Left ventricle myocardium inferior (tissue), 1 donor: ENCODE data around the gene BCAS2. TPM values are rescaled to one million over a fixed set of nuclear protein-coding genes. Genes with fewer than 3 reads are reported as not detected.

ENCODE experiments used
- DNase-seq: peaks from one replicate; pipeline ENCODE4 v3.0.0-alpha.2; 2020
- H3K27ac ChIP-seq: fragments of 200-600 bp; replicated peaks from 2 replicates; pipeline ENCODE4 v1.8.0; 2021
- H3K27me3 ChIP-seq: fragments of 200-600 bp; 2 replicates; pipeline ENCODE4 v1.8.0; 2021; ENCODE audit warnings: low read depth
- H3K36me3 ChIP-seq: fragments of 200-600 bp; 2 replicates; pipeline ENCODE4 v1.8.0; 2021
- H3K4me1 ChIP-seq: fragments of 200-600 bp; 2 replicates; pipeline ENCODE4 v1.8.0; 2021
- H3K4me3 ChIP-seq: fragments of 200-600 bp; 2 replicates; pipeline ENCODE4 v1.8.0; 2021; ENCODE audit warnings: mild to moderate bottlenecking, moderate library complexity
- H3K9me3 ChIP-seq: fragments of 200-600 bp; replicated peaks from 2 replicates; pipeline ENCODE4 v1.8.0; 2021
- intact Hi-C: fragments of 100-400 bp; cut with micrococcal nuclease; formaldehyde crosslinking; loops from one replicate; pipeline ENCODE4 v1.11.0; 2022
- total RNA-seq: library from RNA; stranded (reverse); fragmentation: NEBNext Ultra II Directional; extraction: Animal tissue kit (Norgen Biotek cat#: 25700); gene quantifications from one replicate; pipeline ENCODE4 v1.2.1, GENCODE V29; 2021
- TF ChIP-seq, protein P1 (sequence below): fragments of 200-600 bp; IDR thresholded peaks from 2 replicates; pipeline ENCODE4 v1.8.0; 2021; ENCODE audit warnings: antibody characterized with exemption, mild to moderate bottlenecking, borderline replicate concordance
- donor health status: DM: no; HTN: yes; CAD: no; lungs with severe emphysema.

Gene BCAS2
- total RNA-seq, 1 donor from 2014 or later: 32.9 TPM

DNA sequence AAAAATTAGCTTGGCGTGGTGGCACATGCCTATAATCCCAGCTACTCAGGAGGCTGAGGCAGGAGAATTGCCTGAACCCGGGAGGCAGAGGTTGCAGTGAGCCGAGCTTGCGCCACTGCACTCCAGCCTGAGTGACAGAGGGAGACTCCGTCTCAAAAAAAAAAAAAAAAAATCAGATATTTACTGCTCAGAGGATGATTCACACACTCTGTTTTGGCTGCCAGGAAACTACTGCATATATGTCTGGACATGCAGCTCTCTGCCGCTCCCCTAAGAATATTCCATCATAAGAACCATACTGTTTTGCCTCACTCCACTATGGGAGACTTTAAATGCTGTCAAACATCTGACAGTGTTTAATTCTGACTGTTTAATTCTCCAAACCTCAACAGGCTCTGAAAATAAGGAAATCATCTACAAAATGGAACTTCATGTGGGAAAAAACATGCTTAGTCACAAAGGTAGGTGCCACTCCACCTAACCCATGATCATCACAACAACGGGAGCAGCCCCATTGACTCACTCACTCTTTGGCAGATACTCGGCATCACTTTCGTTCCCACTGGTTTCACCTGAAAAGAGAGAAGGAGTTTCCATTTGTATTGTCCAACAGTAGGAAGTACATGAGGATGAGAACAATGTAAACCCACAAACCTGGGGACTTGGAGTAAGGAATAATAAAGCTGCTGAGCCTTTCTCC is 29.3 kb upstream of the BCAS2 start:
- no peaks in the 10 kb centered on the region for H3K27me3 ChIP-seq
- H3K4me3 ChIP-seq: no peak overlapping the region
- intact Hi-C loops: no loop called here
- peaks cover 31% of the 10 kb centered on the region for H3K36me3 ChIP-seq
- no peak for DNase-seq
- H3K9me3 ChIP-seq: no peaks in the 10 kb centered on the region
- H3K4me1 ChIP-seq: no peaks in the 10 kb centered on the region
- H3K27ac ChIP-seq: no peak overlapping the region
- TF ChIP-seq, protein P1, sequence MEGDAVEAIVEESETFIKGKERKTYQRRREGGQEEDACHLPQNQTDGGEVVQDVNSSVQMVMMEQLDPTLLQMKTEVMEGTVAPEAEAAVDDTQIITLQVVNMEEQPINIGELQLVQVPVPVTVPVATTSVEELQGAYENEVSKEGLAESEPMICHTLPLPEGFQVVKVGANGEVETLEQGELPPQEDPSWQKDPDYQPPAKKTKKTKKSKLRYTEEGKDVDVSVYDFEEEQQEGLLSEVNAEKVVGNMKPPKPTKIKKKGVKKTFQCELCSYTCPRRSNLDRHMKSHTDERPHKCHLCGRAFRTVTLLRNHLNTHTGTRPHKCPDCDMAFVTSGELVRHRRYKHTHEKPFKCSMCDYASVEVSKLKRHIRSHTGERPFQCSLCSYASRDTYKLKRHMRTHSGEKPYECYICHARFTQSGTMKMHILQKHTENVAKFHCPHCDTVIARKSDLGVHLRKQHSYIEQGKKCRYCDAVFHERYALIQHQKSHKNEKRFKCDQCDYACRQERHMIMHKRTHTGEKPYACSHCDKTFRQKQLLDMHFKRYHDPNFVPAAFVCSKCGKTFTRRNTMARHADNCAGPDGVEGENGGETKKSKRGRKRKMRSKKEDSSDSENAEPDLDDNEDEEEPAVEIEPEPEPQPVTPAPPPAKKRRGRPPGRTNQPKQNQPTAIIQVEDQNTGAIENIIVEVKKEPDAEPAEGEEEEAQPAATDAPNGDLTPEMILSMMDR: no peak

DNA sequence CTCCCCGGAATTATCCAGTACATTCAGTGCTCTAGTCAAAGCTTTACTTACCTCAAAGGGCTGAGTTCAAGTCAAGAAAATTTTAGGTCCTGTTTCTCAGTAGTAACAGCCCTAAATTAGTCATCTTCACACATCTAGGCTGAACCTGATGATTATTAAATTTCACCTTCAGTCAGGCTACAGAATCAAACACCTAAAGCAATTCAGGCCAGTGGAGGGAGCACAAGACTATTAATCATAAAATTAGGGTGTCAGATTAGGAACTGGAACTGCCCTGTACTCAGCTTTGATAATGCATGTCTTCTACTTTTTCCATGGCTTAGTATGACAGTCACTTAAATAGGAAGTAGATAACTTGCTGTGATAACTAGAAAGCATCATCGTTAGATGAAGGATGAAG is 28.4 kb upstream of the BCAS2 start:
- DNase-seq: no peak
- H3K4me1 ChIP-seq: no peaks in the 10 kb centered on the region
- H3K4me3 ChIP-seq: no peak overlapping the region
- no peak overlapping the region for H3K27ac ChIP-seq
- peaks cover 37% of the 10 kb centered on the region for H3K36me3 ChIP-seq
- no peaks in the 10 kb centered on the region for H3K27me3 ChIP-seq
- intact Hi-C loops: no loop called here
- no peaks in the 10 kb centered on the region for H3K9me3 ChIP-seq
- TF ChIP-seq, protein P1: no peak

DNA sequence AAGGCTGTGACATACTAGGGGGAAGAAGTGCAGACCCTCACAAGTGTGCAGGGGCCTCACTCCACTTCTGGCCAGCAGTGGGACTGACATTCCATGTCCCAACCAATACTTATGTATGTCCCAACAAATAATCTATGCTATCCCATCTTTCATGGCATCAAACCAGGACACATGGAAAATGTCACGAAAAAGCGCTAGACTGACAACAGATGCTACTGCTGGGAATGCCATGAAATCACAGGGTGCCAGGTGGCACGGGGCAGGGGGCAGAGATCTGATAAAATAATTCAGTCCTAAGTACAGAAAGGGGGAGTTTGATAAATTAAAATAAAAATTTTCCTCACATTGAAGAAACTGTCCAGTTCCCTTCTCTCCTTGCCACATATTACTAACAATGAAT is 27.6 kb upstream of the BCAS2 start:
- intact Hi-C loops: no loop called here
- H3K4me1 ChIP-seq: no peaks in the 10 kb centered on the region
- no peak overlapping the region for H3K27ac ChIP-seq
- TF ChIP-seq, protein P1: no peak
- peaks cover 44% of the 10 kb centered on the region for H3K36me3 ChIP-seq
- no peak overlapping the region for H3K4me3 ChIP-seq
- DNase-seq: no peak
- no peaks in the 10 kb centered on the region for H3K27me3 ChIP-seq
- no peaks in the 10 kb centered on the region for H3K9me3 ChIP-seq

DNA sequence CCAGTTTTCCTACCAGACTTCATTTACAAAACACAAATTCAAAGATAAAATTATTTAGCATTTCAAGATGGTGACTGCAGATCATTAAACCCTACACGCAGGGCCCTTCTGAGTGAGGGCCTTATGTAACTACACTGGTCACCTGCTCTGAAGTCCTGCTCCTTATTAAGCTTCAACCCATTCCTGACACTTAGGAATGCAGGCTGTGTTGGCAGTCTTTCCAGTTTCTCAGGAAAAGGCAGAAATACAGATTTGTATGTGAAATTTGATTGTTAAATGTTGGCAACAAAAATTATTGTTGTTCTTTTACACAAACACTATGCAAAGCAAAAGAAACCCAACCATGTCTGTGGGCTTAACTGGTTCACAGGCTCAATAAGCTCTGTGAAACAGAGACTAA is 25.8 kb upstream of the BCAS2 start:
- Histone ChIP-seq H3K27ac (no peak overlapping the region), H3K4me3 (no peak overlapping the region), H3K9me3 (no peaks in the 10 kb centered on the region), H3K4me1 (no peaks in the 10 kb centered on the region), H3K36me3 (peaks cover 55% of the 10 kb centered on the region), H3K27me3 (no peaks in the 10 kb centered on the region)
- intact Hi-C loops: no loop called here
- no peak for DNase-seq
- TF ChIP-seq, protein P1: no peak

DNA sequence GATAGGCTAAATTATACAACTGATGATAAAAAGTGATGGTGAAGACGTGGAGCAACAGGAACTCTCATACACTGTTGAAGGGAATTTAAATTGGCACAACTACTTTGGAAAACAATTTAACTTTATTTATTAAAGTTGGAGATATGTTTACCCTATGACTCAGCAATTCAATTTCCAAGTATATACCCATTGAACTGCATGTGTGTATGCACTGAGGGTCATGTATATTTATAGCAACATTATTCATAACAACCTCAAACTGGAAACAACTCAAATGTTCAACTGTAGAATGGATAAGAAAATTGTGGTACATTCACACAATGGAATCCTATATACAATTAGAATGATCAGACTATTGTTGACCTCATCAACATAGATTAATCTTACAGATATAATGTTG is 16.5 kb upstream of the BCAS2 start:
- H3K27ac ChIP-seq: no peak overlapping the region
- H3K9me3 ChIP-seq: no peaks in the 10 kb centered on the region
- H3K27me3 ChIP-seq: no peaks in the 10 kb centered on the region
- peaks cover 14% of the 10 kb centered on the region for H3K4me1 ChIP-seq
- H3K4me3 ChIP-seq: no peak overlapping the region
- H3K36me3 ChIP-seq: peaks cover 77% of the 10 kb centered on the region
- DNase-seq: no peak
- TF ChIP-seq, protein P1: no peak
- intact Hi-C loops: no loop called here
